ENCODE data around the gene TBC1D5. TPM values are rescaled to one million over a fixed set of nuclear protein-coding genes. Genes with fewer than 3 reads are reported as not detected.
"Not testable (repeated sequence)": the region's sequence is repeated elsewhere in the genome, so short reads cannot be mapped to it uniquely, and the experiment has no call there.

The TBC1D5 gene
- total RNA-seq, 4 donors from 2014 or later, result 21.3 to 86.4 (median 48.1) TPM

DNA sequence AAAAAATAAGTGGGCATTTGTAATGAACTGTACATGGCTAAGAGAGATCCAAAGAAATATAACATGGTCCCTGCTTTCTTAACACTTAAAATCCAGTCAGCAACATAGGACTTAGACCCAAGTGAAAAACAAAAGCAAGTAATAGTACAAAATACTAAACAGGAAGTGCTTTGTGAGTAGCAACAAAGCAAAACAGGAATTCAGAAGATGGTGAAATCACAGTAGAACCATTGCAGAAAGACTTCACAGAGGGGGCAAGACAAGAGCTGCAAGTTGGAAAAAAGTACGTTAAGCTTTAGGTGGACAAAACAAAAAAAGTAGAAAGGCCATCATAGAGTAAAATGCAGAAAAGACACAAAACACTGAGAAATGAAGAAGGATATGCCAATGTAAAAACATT is 116.0 kb downstream of the TBC1D5 start:
- no peak overlapping the region for H3K27ac ChIP-seq
- no peaks in the 10 kb centered on the region for H3K4me1 ChIP-seq
- H3K4me3 ChIP-seq, result no peak overlapping the region
- in situ Hi-C loops (cut with MboI; ENCODE audit: low pct_ligation_motif_present in 1 of 4, low pct_unique_long_range_greater_than_20kb in 1 of 4, low sequenced_read_pairs in 3 of 4) (loop anchor here in 3 of 4 donors (25.0 kb wide), 1 partner anchor 211 kb away; no protein-coding TSS in a partner anchor), intact Hi-C loops (cut with DNase I; ENCODE audit: low total_unique reads) (no loop called here)
- peaks cover 0 to 5% (median 0%) of the 10 kb centered on the region in 4 donors for H3K36me3 ChIP-seq
- TF ChIP-seq, protein P1, sequence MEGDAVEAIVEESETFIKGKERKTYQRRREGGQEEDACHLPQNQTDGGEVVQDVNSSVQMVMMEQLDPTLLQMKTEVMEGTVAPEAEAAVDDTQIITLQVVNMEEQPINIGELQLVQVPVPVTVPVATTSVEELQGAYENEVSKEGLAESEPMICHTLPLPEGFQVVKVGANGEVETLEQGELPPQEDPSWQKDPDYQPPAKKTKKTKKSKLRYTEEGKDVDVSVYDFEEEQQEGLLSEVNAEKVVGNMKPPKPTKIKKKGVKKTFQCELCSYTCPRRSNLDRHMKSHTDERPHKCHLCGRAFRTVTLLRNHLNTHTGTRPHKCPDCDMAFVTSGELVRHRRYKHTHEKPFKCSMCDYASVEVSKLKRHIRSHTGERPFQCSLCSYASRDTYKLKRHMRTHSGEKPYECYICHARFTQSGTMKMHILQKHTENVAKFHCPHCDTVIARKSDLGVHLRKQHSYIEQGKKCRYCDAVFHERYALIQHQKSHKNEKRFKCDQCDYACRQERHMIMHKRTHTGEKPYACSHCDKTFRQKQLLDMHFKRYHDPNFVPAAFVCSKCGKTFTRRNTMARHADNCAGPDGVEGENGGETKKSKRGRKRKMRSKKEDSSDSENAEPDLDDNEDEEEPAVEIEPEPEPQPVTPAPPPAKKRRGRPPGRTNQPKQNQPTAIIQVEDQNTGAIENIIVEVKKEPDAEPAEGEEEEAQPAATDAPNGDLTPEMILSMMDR (IDR thresholded peaks at IDR 0.05), result no peak
- TF ChIP-seq POLR2AphosphoS5 (IDR thresholded peaks at IDR 0.05), result no peak
- TF ChIP-seq EP300 (IDR thresholded peaks at IDR 0.05; ENCODE audit: low read depth), result no peak
- TF ChIP-seq POLR2A (IDR thresholded peaks at IDR 0.05), result no peak
- DNase-seq, result no peak
- H3K9me3 ChIP-seq, result no peaks in the 10 kb centered on the region
- no peaks in the 10 kb centered on the region for H3K27me3 ChIP-seq
- WGBS, 2 donors (ENCODE audit: low coverage in 1 of 2), result 74% methylated on average over 1 of the region's 1 CpG; no CpG with 5 or more reads in 1 of the 2 donors

GRCh38 chr3:17625133-17625532 is 117.3 kb downstream of the TBC1D5 start:
- in situ Hi-C loops (cut with MboI; ENCODE audit: low pct_ligation_motif_present in 1 of 4, low pct_unique_long_range_greater_than_20kb in 1 of 4, low sequenced_read_pairs in 3 of 4) (loop anchor here in 3 of 4 donors (25.0 kb wide), 1 partner anchor 212 kb away; no protein-coding TSS in a partner anchor), intact Hi-C loops (cut with DNase I; ENCODE audit: low total_unique reads) (no loop called here)
- Histone ChIP-seq H3K36me3 (peaks cover 0 to 5% (median 0%) of the 10 kb centered on the region in 4 donors), H3K4me3 (no peak overlapping the region), H3K4me1 (no peaks in the 10 kb centered on the region), H3K27me3 (no peaks in the 10 kb centered on the region), H3K27ac (no peak overlapping the region), H3K9me3 (no peaks in the 10 kb centered on the region)
- TF ChIP-seq EP300 (IDR thresholded peaks at IDR 0.05; ENCODE audit: low read depth) (no peak), POLR2AphosphoS5 (IDR thresholded peaks at IDR 0.05) (no peak), POLR2A (IDR thresholded peaks at IDR 0.05) (no peak)
- TF ChIP-seq, protein P1 (IDR thresholded peaks at IDR 0.05), result no peak
- no peak for DNase-seq
- 63 to 77% methylated on average over 2 of the region's 2 CpGs for WGBS, 2 donors (ENCODE audit: low coverage in 1 of 2)

- no peak for TF ChIP-seq POLR2A (IDR thresholded peaks at IDR 0.05)
- TF ChIP-seq, protein P1 (IDR thresholded peaks at IDR 0.05), result no peak
- no peak for TF ChIP-seq EP300 (IDR thresholded peaks at IDR 0.05; ENCODE audit: low read depth)
- TF ChIP-seq POLR2AphosphoS5 (IDR thresholded peaks at IDR 0.05), result no peak
- in situ Hi-C loops (cut with MboI; ENCODE audit: low pct_ligation_motif_present in 1 of 4, low pct_unique_long_range_greater_than_20kb in 1 of 4, low sequenced_read_pairs in 3 of 4) (no loop called here), intact Hi-C loops (cut with DNase I; ENCODE audit: low total_unique reads) (no loop called here)
- H3K9me3 ChIP-seq, result no peaks in the 10 kb centered on the region
- H3K4me1 ChIP-seq, result no peaks in the 10 kb centered on the region
- no peak overlapping the region for H3K4me3 ChIP-seq
- no peaks in the 10 kb centered on the region for H3K27me3 ChIP-seq
- WGBS, 2 donors (ENCODE audit: low coverage in 1 of 2), result 88 to 95% methylated on average over 1 to 2 of the region's 2 CpGs
- peaks cover 0 to 12% (median 0%) of the 10 kb centered on the region in 4 donors for H3K36me3 ChIP-seq
- H3K27ac ChIP-seq, result no peak overlapping the region
- no peak for DNase-seq
Measured at GRCh38 chr3:17623464-17623863, 119.0 kb downstream of the TBC1D5 start.

DNA sequence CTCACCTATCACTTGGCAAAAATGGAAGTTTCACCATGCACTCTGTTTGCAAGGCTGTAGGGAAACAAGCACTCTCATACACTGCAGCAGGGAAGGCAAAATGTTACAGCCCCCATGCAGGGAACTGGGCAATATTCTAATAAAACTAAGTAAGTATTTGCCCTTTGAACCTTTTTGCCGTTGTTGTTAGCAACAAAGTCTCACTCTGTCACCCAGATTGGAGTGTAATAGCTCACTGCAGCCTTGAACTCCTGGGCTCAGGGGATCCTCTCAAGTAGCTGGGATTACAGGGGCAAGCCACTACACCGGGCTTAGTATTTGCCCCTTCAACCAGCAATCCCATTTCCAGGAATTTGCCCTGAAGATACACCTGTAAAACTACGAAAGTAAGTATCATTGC is 122.5 kb downstream of the TBC1D5 start:
- intact Hi-C loops (cut with DNase I; ENCODE audit: low total_unique reads) (no loop called here), in situ Hi-C loops (cut with MboI; ENCODE audit: low pct_ligation_motif_present in 1 of 4, low pct_unique_long_range_greater_than_20kb in 1 of 4, low sequenced_read_pairs in 3 of 4) (no loop called here)
- TF ChIP-seq EP300 (IDR thresholded peaks at IDR 0.05; ENCODE audit: low read depth) (no peak), POLR2A (IDR thresholded peaks at IDR 0.05) (no peak), POLR2AphosphoS5 (IDR thresholded peaks at IDR 0.05) (no peak)
- TF ChIP-seq, protein P1 (IDR thresholded peaks at IDR 0.05), result no peak
- WGBS, 2 donors (ENCODE audit: low coverage in 1 of 2), result 67 to 70% methylated on average over 3 of the region's 3 CpGs
- no peak for DNase-seq
- Histone ChIP-seq H3K27me3 (no peaks in the 10 kb centered on the region), H3K9me3 (no peaks in the 10 kb centered on the region), H3K27ac (no peak overlapping the region), H3K4me3 (no peak overlapping the region), H3K36me3 (peaks cover 0 to 21% (median 0%) of the 10 kb centered on the region in 4 donors), H3K4me1 (no peaks in the 10 kb centered on the region)

DNA sequence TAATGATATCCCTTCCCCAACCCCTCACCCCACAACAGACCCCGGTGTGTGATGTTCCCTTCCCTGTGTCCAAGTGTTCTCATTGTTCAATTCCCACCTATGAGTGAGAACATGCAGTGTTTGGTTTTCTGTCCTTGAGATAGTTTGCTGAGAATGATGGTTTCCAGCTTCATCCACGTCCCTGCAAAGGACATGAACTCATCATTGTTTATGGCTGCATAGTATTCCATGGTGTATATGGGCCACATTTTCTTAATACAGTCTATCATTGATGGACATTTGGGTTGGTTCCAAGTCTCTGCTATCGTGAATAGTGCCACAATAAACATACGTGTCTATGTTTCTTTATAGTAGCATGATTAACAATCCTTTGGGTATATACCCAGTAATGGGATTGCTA is 129.4 kb downstream of the TBC1D5 start:
- in situ Hi-C loops (cut with MboI; ENCODE audit: low pct_ligation_motif_present in 1 of 4, low pct_unique_long_range_greater_than_20kb in 1 of 4, low sequenced_read_pairs in 3 of 4), result not testable (repeated sequence)
- WGBS, 2 donors (ENCODE audit: low coverage in 1 of 2), result 89 to 93% methylated on average over 2 to 4 of the region's 4 CpGs

More for the DNA sequence above, 129.4 kb downstream of the TBC1D5 start:
- H3K27ac ChIP-seq; H3K36me3 ChIP-seq; intact Hi-C loops (cut with DNase I; ENCODE audit: low total_unique reads); H3K4me3 ChIP-seq; H3K9me3 ChIP-seq; H3K4me1 ChIP-seq; H3K27me3 ChIP-seq; DNase-seq: not testable (repeated sequence)
